Measurements from ENCODE around the gene CSAG3. TPM values are rescaled to one million over a fixed set of nuclear protein-coding genes. Genes with fewer than 3 reads are reported as not detected.

The CSAG3 gene
- total RNA-seq (2022; extraction: Qiagen RNA extraction): not detected in 5 replicates

GRCh38 chrX:152758918-152759317 lies at the start of gene CSAG3:
TSS of gene CSAG3 (plus strand) at chrX:152759218.

GRCh38 chrX:152713815-152714787 lies 44.9 kb upstream of the CSAG3 start, which contains the start of gene MAGEA2B:
TSS of gene MAGEA2B (plus strand) at chrX:152714628. CDS start at chrX:152717107, 2,479 bp downstream.

GRCh38 chrX:152733261-152733975 lies 25.6 kb upstream of the CSAG3 start, which contains the start of the genes CSAG1 and MAGEA12:
TSS of gene CSAG1 (minus strand) at chrX:152733721. CDS start at chrX:152732460, 1,261 bp downstream.
TSS of gene MAGEA12 (plus strand) at chrX:152733757. CDS start at chrX:152736162, 2,405 bp downstream.

GRCh38 chrX:152753686-152754650 lies 5.0 kb upstream of the CSAG3 start, which contains the start of gene MAGEA2:
TSS of gene MAGEA2 (minus strand) at chrX:152753842. CDS start at chrX:152751363, 2,479 bp downstream.

GRCh38 chrX:152769549-152770289 lies 10.7 kb downstream of the CSAG3 start, which contains the start of gene MAGEA6:
TSS of gene MAGEA6 (minus strand) at chrX:152769689. CDS start at chrX:152767650, 2,039 bp downstream.

Other genes with a start within 250 kb of the CSAG3 start
- gene GABRQ, start 121.3 kb upstream of the CSAG3 start, total RNA-seq (2022; extraction: Qiagen RNA extraction): 0.18 to 0.22 TPM (median 0.19 TPM) in 5 replicates
- gene MAGEA3, start 60.4 kb upstream of the CSAG3 start, total RNA-seq (2022; extraction: Qiagen RNA extraction): 2.2 to 3.9 TPM (median 2.7 TPM) in 5 replicates
- gene CSAG2, start 49.9 kb upstream of the CSAG3 start, total RNA-seq (2022; extraction: Qiagen RNA extraction): not detected in 5 replicates
- gene MAGEA2B, start 44.6 kb upstream of the CSAG3 start, total RNA-seq (2022; extraction: Qiagen RNA extraction): 0.08 to 0.42 TPM (median 0.24 TPM) in 4 of 5 replicates, not detected in the other
- 0.16 to 0.53 TPM (median 0.28 TPM) in 5 replicates for gene CSAG1, start 25.5 kb upstream of the CSAG3 start, total RNA-seq (2022; extraction: Qiagen RNA extraction)
- gene MAGEA12, start 25.5 kb upstream of the CSAG3 start, total RNA-seq (2022; extraction: Qiagen RNA extraction): 0.11 to 0.15 TPM (median 0.13 TPM) in 5 replicates
- gene MAGEA2, start 5.4 kb upstream of the CSAG3 start, total RNA-seq (2022; extraction: Qiagen RNA extraction): 0.15 TPM in 1 of 5 replicates, not detected in the others
- 10.1 to 13.3 TPM (median 11.9 TPM) in 5 replicates for gene MAGEA6, start 10.5 kb downstream of the CSAG3 start, total RNA-seq (2022; extraction: Qiagen RNA extraction)
- 71.4 to 95.9 TPM (median 72.9 TPM) in 5 replicates for gene CETN2, start 71.5 kb downstream of the CSAG3 start, total RNA-seq (2022; extraction: Qiagen RNA extraction)
- 49.1 to 52.6 TPM (median 50.6 TPM) in 5 replicates for gene NSDHL, start 71.8 kb downstream of the CSAG3 start, total RNA-seq (2022; extraction: Qiagen RNA extraction)
- 6.6 to 8.8 TPM (median 7.7 TPM) in 5 replicates for gene ZNF185, start 138.8 kb downstream of the CSAG3 start, total RNA-seq (2022; extraction: Qiagen RNA extraction)
- gene PNMA5, start 234.9 kb downstream of the CSAG3 start, total RNA-seq (2022; extraction: Qiagen RNA extraction): not detected in 5 replicates

Data from A549 treated with dexamethasone at 1 μM for 4 hours (cell line).